HCEC 1CT (cell line): ENCODE data around the gene PAFAH2.
A peak's percentile ranks its signal among the peaks of the same experiment; 100 is the strongest.

Source experiments
- DNase-seq: peaks from one replicate; pipeline ENCODE4 v3.0.0-alpha.2; 2017

The PAFAH2 gene

DNA sequence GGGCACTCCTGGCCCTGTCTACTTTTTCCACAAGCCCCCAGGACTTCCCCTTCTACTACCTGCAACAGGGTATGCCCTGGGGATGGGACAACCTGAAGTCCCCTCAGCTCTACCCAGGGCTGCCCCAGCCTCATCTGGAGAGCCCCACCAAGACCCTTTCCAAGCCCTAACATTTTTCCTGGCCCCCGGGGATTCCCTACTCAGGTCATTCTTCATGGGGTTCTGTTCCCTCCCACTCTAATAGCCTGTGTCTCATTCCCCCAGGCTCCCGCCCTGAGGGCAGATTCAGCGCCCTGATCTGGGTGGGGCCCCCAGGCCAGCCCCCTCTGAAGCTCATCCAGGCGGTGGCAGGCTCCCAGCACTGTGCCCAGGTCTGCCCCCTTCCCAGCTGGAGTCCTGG is 33.3 kb upstream of the PAFAH2 start:
- no peak for DNase-seq

GRCh38 chr1:26029864-26030481 is 32.1 kb upstream of the PAFAH2 start:
- no peak for DNase-seq

- DNase-seq: no peak
These were observed 31.4 kb upstream of the PAFAH2 start for GRCh38 chr1:26029054-26029863.

DNA sequence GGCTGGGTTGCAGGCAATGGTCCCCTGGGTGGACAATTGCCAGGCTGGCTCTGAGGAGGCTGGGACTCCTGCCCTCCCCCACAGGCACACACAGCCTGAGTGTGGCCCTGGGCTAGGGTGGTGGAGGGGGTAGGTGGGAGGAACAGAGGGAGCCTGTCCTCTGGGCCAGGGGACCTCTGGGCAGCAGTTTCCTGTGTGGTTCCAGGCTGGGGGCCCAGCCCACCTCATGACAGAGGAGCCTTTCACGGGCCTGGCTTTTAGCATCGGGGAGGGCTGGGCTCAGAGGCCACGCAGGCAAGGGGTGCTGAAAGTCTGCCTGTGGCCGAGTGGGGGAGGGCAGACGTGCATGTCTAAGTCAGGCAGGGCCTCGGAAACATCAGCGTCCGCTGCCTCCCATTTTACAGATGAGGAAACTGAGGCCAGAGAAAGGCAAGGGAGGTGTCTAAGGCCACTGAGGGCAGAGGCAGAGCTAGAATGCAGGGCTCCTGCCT is 30.7 kb upstream of the PAFAH2 start:
- DNase-seq: no peak

DNA sequence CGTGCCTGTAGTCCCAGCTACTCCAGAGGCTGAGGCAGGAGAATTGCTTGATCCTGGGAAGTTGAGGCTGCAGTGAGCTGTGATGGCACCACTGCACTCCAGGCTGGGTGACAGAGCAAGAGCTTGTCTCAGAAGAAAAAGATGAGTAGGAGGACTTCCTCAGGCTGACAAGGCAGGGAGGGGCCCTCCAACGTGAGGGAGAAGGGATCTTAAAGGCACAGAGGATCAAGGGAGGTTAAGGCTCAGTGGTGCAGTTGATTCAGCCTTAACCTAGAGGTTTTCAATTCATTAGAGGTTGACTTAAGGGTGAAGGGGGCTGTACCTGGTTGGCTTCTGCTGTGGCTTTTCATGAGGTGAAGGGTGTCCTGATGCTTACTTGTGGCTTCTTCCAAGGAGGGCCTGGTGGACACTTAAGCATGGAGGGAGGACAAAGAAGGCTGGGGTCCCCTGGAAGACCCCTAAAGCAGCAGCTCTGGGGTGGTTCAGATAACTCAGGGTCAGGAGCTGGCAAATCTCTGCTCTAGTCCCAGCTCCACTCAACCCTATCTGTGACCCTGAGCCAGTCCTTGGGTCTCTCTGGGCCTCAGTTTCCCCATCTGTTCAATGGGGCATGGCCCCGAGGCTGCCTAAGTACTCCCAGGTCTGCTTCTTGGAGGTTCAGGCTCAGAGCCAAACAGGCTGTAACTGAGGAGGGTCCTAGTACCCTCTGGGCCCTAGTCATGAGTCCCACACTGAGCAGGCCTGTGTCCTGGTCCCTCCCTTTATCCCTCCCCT is 30.0 kb upstream of the PAFAH2 start:
- DNase-seq: no peak

- DNase-seq: no peak
These were observed 27.7 kb upstream of the PAFAH2 start for GRCh38 chr1:26025517-26025916.

- DNase-seq: no peak
These were observed 27.2 kb upstream of the PAFAH2 start for GRCh38 chr1:26025060-26025459.

GRCh38 chr1:26023826-26024225 is 26.0 kb upstream of the PAFAH2 start:
- no peak for DNase-seq

DNA sequence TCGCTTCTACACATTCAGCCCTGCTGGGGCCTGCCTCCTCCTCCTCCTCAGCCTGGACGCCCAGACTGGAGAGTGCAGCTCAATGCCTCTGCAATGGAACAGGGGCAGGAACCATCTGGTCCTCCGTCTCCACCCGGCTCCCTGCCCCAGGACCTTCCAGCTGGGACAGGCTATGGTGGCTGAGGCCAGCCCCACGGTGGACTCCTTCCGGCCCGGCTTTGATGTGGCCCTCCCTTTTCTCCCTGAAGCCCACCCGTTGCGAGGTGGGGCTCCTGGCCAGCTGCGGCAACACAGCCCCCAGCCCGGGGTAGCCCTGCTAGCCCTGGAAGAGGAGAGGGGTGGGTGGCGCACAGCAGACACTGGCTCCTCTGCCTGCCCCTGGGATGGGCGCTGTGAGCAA is 25.1 kb upstream of the PAFAH2 start:
- DNase-seq: no peak

GRCh38 chr1:26022404-26022779 is 24.5 kb upstream of the PAFAH2 start:
- no peak for DNase-seq

DNA sequence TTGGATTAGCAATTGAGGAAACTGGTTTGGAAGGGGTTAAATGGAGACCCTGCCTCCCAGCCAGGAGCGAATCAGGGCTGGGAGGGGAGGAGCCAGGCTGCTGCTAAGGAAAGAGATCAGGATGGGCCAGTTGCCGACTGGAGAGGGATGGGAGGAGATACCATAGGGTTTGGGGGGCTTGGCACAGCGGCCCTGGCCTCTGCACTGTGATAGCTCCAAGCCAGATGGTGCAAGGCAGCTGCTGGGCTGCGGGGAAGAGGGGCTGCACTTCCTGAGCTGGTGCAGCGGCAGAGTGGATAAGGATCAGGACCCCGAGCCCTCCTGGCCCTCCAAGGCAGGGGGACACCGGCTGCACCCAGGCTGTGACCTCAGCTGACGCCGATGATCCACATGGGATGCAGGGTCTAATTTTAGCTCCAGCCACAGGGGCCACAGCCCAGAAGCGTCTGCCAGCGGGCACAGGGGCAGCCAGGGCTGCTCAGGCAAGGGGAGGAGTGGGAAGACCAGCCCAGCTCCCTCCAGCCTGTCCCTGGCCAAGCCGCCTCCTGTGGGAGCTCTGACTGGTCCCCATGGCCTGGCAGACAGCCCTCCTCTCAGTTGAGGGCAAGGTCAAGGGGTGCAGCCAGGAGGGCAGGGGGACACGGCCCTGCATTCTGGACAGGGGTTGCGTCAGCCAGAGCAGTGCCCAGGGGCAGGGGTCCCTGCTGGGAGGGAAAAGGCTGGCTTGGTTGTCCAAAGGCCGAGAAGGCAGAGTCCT is 24.0 kb upstream of the PAFAH2 start, which contains the start of gene EXTL1:
Gene EXTL1 (plus strand): TSS at position 129 of the 757 bp plus-strand sequence. CDS start 872 bp downstream, outside the sequence.
- DNase-seq: no peak

- DNase-seq: peak; percentile 31
These were observed 23.2 kb upstream of the PAFAH2 start for GRCh38 chr1:26020941-26021646.

DNA sequence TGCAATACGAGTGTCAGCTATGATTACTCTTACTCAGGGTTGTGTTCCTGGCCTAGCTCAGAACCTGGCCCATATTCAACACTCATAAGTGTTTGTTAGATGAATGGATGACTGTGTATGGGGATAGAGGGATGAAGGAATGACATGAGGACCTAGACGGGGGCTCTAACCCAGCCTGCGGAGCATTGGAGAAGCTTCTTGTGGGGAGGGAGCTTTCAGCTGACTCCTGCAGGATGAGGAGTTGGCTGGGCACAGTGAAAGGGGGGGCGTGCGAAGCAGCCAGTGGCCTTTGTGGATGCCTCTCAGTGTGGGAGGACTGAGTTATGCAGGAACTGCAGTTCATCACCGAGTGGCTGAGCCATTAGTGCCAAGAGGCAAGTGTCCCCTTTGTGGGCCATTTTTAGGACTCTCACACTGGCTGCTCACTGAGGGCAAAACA is 22.5 kb upstream of the PAFAH2 start:
- DNase-seq: peak; percentile 39

- peak; percentile 90 for DNase-seq
These were observed 21.9 kb upstream of the PAFAH2 start for GRCh38 chr1:26019641-26020315.

DNA sequence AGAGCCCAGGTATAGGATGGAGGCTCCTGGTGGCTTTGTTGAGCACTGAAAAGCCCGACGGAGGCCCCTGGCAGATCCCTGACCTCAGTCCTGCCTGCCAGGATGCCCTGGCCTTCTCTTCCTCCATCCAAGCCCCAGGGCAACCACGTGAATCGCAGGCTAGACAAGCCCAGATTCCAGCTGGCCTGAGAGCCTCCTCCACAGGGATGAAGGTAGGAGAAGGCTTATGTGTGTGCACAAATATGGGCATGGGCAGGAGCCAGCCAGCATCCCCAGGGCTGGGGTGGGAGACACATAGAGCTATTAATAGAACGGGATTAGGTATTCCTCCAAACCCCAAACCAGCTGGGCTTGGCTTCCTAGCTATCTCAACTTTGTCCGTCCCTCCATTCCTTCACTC is 19.7 kb upstream of the PAFAH2 start:
- DNase-seq: peak; percentile 62

GRCh38 chr1:26016953-26017545 is 19.2 kb upstream of the PAFAH2 start:
- no peak for DNase-seq

- DNase-seq: no peak
These were observed 18.5 kb upstream of the PAFAH2 start for GRCh38 chr1:26016258-26016952.

DNA sequence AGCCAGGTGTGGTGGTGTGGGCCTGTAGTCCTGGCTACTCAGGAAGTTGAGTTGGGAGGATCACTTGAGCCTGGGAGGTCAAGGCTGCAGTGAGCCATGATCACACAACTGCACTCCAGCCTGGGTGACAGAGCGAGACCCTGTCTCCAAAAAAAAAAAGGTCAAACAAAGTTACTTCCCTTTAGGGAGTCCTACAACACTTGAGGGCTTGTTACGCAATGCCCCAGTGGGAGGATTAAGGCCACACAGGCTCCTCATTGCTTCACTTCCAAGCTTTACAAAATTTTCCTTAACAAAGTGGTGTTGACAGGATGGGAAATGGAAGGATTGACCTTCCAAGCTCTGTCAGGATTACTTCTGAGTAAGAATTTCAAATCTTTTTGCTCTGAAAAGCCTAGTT is 17.5 kb upstream of the PAFAH2 start:
- peak; percentile 68 for DNase-seq

GRCh38 chr1:26014179-26014578 is 16.3 kb upstream of the PAFAH2 start:
- DNase-seq: no peak

DNA sequence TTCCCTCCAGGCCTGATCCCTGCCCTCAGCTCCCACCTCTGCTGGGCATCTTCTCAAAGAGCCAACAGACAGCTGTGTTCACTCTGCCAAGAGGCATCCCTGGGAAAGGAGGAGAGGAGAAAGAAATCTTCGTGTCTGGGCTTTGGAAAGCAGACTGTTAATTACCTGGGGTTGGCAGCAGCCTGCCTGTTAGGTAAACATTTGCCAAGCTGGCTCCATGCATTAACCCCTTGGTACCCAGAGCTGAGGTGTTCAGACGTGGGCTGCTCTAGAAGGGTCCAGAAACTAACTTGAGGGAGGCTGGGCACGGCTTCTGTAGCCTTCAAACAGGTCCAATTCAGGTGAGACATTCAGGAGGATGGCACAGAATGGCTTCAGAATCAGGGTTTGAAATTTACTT is 15.0 kb upstream of the PAFAH2 start:
- no peak for DNase-seq
